ENCODE measurements around the gene PRR19. TPM values are rescaled to one million over a fixed set of nuclear protein-coding genes. Genes with fewer than 3 reads are reported as not detected.

Gene PRR19
- total RNA-seq, 2 experiments from 2014 or later = 0.40 to 1.4 TPM

DNA sequence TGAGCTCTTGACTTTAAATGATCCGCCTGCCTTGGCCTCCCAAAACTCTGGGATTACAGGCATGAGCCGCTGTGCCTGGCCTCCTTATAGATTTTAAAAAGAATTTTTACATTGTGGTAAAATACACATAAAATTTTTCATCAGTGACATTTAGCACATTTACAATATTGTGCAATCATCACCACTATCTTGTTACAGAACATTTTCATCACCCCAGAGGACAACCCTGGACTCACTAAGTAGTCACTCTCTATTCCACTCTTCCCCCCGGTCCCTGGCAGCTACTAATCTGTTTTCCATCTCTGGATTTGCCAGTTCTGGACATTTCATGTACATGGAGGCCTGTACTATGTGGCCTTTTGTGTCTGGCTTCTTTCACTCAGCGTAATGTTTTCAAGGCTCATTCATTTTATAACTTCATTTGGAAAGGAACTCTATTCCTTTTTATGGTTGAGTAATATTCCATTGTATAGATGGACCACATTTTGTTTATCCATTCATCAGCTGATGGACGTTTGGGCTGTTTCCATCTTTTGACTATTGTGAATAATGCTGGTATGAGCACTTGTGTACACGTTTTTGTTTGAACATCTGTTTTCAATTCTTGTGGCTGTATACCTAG is 43.4 kb downstream of the PRR19 start:
- no TSS peak for BruUV-seq (replicated peaks)
- Histone ChIP-seq H4K20me1 (ENCODE audit: insufficient read depth, low read length) (no peaks in the 10 kb centered on the region), H3K4me1 (ENCODE audit: insufficient read depth, low read length, poor library complexity, severe bottlenecking) (no peaks in the 10 kb centered on the region), H3K9me2 (ENCODE audit: insufficient read depth, low read length) (no peaks in the 10 kb centered on the region), H3K27ac (ENCODE audit: low read depth, low read length, poor library complexity, severe bottlenecking) (no peak overlapping the region), H3K79me2 (ENCODE audit: insufficient read depth, low read depth, low read length) (no peaks in the 10 kb centered on the region), H3K9me3 (ENCODE audit: low read length) (no peaks in the 10 kb centered on the region), H3K36me3 (ENCODE audit: insufficient read depth, low read length) (peaks cover 6% of the 10 kb centered on the region; the same call in 1 of the 2 replicates), H3K4me2 (ENCODE audit: low read length) (no peak overlapping the region), H2AFZ (ENCODE audit: low read length) (no peak overlapping the region), H3K4me3 (ENCODE audit: low read depth, low read length, poor library complexity, severe bottlenecking) (no peak overlapping the region)
- DNase-seq (ENCODE audit: low spot score) = no peak
- POLR2A ChIA-PET = no interaction called here
- intact Hi-C loops (cut with micrococcal nuclease; ENCODE audit: unreplicated experiment) = no loop called here
- CTCF ChIA-PET (ENCODE audit: unreplicated experiment) = no interaction called here
- TF ChIP-seq, protein P1, sequence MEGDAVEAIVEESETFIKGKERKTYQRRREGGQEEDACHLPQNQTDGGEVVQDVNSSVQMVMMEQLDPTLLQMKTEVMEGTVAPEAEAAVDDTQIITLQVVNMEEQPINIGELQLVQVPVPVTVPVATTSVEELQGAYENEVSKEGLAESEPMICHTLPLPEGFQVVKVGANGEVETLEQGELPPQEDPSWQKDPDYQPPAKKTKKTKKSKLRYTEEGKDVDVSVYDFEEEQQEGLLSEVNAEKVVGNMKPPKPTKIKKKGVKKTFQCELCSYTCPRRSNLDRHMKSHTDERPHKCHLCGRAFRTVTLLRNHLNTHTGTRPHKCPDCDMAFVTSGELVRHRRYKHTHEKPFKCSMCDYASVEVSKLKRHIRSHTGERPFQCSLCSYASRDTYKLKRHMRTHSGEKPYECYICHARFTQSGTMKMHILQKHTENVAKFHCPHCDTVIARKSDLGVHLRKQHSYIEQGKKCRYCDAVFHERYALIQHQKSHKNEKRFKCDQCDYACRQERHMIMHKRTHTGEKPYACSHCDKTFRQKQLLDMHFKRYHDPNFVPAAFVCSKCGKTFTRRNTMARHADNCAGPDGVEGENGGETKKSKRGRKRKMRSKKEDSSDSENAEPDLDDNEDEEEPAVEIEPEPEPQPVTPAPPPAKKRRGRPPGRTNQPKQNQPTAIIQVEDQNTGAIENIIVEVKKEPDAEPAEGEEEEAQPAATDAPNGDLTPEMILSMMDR (conservative IDR thresholded peaks at IDR 0.05; ENCODE audit: low read length) = no peak
- TF ChIP-seq EZH2phosphoT487 (IDR thresholded peaks at IDR 0.05; ENCODE audit: borderline replicate concordance, low read depth, low read length) = no peak

DNA sequence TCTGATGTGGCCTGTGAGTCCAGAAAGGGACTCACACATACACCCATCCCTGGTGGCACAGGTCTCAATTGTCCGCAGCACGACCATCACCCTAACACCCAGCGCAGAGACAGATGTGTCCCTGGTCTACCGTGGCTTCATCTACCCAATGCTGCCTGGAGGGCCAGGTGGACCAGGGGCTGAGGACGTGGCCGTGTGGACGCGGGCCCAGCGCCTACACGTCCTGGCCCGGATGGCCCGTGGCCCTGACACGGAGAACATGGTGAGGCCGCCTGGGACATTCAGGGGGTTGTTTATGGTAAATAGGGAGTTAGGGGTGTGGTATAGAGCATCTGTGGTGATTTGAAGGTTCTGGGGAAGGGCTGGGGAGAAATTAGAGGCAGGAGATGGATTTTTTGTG is 46.3 kb downstream of the PRR19 start:
- Histone ChIP-seq H3K27ac (ENCODE audit: low read depth, low read length, poor library complexity, severe bottlenecking) (no peak overlapping the region), H4K20me1 (ENCODE audit: insufficient read depth, low read length) (no peaks in the 10 kb centered on the region), H3K36me3 (ENCODE audit: insufficient read depth, low read length) (peaks cover 6% of the 10 kb centered on the region; the same call in 1 of the 2 replicates), H3K9me2 (ENCODE audit: insufficient read depth, low read length) (no peaks in the 10 kb centered on the region), H3K4me3 (ENCODE audit: low read depth, low read length, poor library complexity, severe bottlenecking) (no peak overlapping the region), H2AFZ (ENCODE audit: low read length) (no peak overlapping the region), H3K9me3 (ENCODE audit: low read length) (no peaks in the 10 kb centered on the region), H3K79me2 (ENCODE audit: insufficient read depth, low read depth, low read length) (no peaks in the 10 kb centered on the region), H3K4me2 (ENCODE audit: low read length) (no peak overlapping the region), H3K4me1 (ENCODE audit: insufficient read depth, low read length, poor library complexity, severe bottlenecking) (no peaks in the 10 kb centered on the region)
- POLR2A ChIA-PET = no interaction called here
- CTCF ChIA-PET (ENCODE audit: unreplicated experiment) = no interaction called here
- intact Hi-C loops (cut with micrococcal nuclease; ENCODE audit: unreplicated experiment) = no loop called here
- TF ChIP-seq EZH2phosphoT487 (IDR thresholded peaks at IDR 0.05; ENCODE audit: borderline replicate concordance, low read depth, low read length) = no peak
- TF ChIP-seq, protein P1 (conservative IDR thresholded peaks at IDR 0.05; ENCODE audit: low read length) = no peak
- no TSS peak for BruUV-seq (replicated peaks)
- DNase-seq (ENCODE audit: low spot score) = no peak

DNA sequence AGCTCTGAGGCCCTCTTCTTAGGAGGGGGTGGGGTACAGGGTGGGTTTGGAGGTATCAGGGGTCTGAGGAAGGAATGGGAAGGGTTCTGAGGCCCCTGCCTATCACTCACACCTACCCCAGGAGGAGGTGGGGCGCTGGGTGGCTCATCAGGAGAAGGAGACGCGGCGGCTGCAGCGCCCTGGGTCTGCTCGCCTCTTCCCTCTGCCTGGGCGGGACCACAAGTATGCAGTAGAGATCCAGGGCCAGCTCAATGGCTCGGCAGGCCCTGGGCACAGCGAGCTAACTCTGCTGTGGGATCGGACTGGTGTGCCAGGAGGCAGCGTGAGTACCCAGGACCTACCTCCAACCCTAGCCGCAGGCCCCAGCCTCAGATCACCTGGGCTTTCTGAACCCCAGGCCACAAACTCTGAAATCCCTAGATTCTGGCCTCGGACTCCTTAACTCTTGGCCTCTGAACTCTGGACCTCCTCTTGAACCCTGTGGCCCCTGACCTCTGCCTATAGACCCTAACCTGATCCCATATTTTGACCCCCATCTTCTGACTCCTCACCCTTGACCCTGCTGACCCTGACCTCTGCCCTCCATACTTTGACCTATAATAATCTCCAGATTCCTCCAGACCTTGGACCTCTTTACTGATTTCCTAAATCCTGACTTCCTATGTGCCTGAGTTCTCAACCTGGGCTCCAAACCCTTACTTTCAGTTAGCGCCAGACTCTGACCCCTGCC is 47.6 kb downstream of the PRR19 start:
- POLR2A ChIA-PET = interaction anchor here (0.7 kb wide), 1 partner anchor 1961 kb away, joined by 5 read pairs; no protein-coding TSS in a partner anchor

More for the DNA sequence above, 47.6 kb downstream of the PRR19 start:
- Histone ChIP-seq H3K79me2 (ENCODE audit: insufficient read depth, low read depth, low read length) (no peaks in the 10 kb centered on the region), H4K20me1 (ENCODE audit: insufficient read depth, low read length) (no peaks in the 10 kb centered on the region), H3K4me2 (ENCODE audit: low read length) (no peak overlapping the region), H2AFZ (ENCODE audit: low read length) (no peak overlapping the region), H3K9me3 (ENCODE audit: low read length) (no peaks in the 10 kb centered on the region), H3K36me3 (ENCODE audit: insufficient read depth, low read length) (peaks cover 6% of the 10 kb centered on the region; the same call in 1 of the 2 replicates), H3K9me2 (ENCODE audit: insufficient read depth, low read length) (no peaks in the 10 kb centered on the region), H3K4me1 (ENCODE audit: insufficient read depth, low read length, poor library complexity, severe bottlenecking) (no peaks in the 10 kb centered on the region), H3K27ac (ENCODE audit: low read depth, low read length, poor library complexity, severe bottlenecking) (no peak overlapping the region), H3K4me3 (ENCODE audit: low read depth, low read length, poor library complexity, severe bottlenecking) (no peak overlapping the region)
- TF ChIP-seq, protein P1 (conservative IDR thresholded peaks at IDR 0.05; ENCODE audit: low read length) = no peak
- no peak for TF ChIP-seq EZH2phosphoT487 (IDR thresholded peaks at IDR 0.05; ENCODE audit: borderline replicate concordance, low read depth, low read length)
- intact Hi-C loops (cut with micrococcal nuclease; ENCODE audit: unreplicated experiment) = no loop called here
- no peak for DNase-seq (ENCODE audit: low spot score)
- CTCF ChIA-PET (ENCODE audit: unreplicated experiment) = no interaction called here
- no TSS peak for BruUV-seq (replicated peaks)
